ENCODE results near the gene DPYSL5. TPM values are rescaled to one million over a fixed set of nuclear protein-coding genes. Genes with fewer than 3 reads are reported as not detected.

The DPYSL5 gene
- total RNA-seq, 1 donor from 2014 or later, result 201 TPM

GRCh38 chr2:26873286-26873983 lies 25.5 kb downstream of the DPYSL5 start:
- no peaks in the 10 kb centered on the region for H3K27me3 Mint-ChIP-seq (ENCODE audit: low read depth)
- H3K36me3 Mint-ChIP-seq (ENCODE audit: low read depth), result peaks cover 3% of the 10 kb centered on the region

DNA sequence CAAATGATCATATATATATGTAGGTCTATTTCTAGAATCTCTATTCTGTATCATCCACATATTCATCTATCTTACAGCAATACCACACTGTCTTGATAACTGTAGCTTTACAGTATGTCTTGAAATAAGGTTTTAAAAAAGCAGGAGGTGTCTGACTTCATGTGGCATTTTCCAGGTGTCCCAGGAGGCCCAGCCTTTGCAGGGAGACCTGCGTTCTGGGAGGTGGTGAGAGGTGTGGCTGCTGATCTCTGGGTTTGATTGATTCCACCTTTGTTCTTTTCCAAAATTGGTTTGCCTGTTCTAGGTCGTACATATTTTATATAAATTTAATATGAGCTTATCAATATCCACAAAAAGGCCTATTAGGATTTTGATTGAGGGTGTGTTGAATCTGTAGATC lies 26.6 kb downstream of the DPYSL5 start:
- H3K27ac Mint-ChIP-seq (ENCODE audit: unreplicated experiment), result no peak overlapping the region
- peaks cover 4% of the 10 kb centered on the region for H3K4me1 Mint-ChIP-seq
- no peak for DNase-seq (ENCODE audit: low read depth, low spot score)
- H3K36me3 Mint-ChIP-seq (ENCODE audit: low read depth), result peaks cover 6% of the 10 kb centered on the region
- H3K9me3 Mint-ChIP-seq, result no peaks in the 10 kb centered on the region
- TF ChIP-seq, protein P1, sequence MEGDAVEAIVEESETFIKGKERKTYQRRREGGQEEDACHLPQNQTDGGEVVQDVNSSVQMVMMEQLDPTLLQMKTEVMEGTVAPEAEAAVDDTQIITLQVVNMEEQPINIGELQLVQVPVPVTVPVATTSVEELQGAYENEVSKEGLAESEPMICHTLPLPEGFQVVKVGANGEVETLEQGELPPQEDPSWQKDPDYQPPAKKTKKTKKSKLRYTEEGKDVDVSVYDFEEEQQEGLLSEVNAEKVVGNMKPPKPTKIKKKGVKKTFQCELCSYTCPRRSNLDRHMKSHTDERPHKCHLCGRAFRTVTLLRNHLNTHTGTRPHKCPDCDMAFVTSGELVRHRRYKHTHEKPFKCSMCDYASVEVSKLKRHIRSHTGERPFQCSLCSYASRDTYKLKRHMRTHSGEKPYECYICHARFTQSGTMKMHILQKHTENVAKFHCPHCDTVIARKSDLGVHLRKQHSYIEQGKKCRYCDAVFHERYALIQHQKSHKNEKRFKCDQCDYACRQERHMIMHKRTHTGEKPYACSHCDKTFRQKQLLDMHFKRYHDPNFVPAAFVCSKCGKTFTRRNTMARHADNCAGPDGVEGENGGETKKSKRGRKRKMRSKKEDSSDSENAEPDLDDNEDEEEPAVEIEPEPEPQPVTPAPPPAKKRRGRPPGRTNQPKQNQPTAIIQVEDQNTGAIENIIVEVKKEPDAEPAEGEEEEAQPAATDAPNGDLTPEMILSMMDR (conservative IDR thresholded peaks at IDR 0.05), result no peak
- H3K27me3 Mint-ChIP-seq (ENCODE audit: low read depth), result no peaks in the 10 kb centered on the region
- no peak overlapping the region for H3K4me3 Mint-ChIP-seq

More at GRCh38 chr2:26873286-26873983, 25.5 kb downstream of the DPYSL5 start:
- Mint-ChIP-seq H3K27ac (ENCODE audit: unreplicated experiment) (no peak overlapping the region), H3K9me3 (no peaks in the 10 kb centered on the region), H3K4me1 (peaks cover 4% of the 10 kb centered on the region), H3K4me3 (no peak overlapping the region)
- no peak for DNase-seq (ENCODE audit: low read depth, low spot score)
- TF ChIP-seq, protein P1 (conservative IDR thresholded peaks at IDR 0.05), result no peak

GRCh38 chr2:26875065-26875634 lies 27.2 kb downstream of the DPYSL5 start:
- Mint-ChIP-seq H3K4me3 (no peak overlapping the region), H3K27ac (ENCODE audit: unreplicated experiment) (no peak overlapping the region), H3K9me3 (no peaks in the 10 kb centered on the region), H3K36me3 (ENCODE audit: low read depth) (peaks cover 6% of the 10 kb centered on the region), H3K4me1 (peaks cover 4% of the 10 kb centered on the region), H3K27me3 (ENCODE audit: low read depth) (no peaks in the 10 kb centered on the region)
- TF ChIP-seq, protein P1 (conservative IDR thresholded peaks at IDR 0.05), result no peak
- DNase-seq (ENCODE audit: low read depth, low spot score), result no peak

DNA sequence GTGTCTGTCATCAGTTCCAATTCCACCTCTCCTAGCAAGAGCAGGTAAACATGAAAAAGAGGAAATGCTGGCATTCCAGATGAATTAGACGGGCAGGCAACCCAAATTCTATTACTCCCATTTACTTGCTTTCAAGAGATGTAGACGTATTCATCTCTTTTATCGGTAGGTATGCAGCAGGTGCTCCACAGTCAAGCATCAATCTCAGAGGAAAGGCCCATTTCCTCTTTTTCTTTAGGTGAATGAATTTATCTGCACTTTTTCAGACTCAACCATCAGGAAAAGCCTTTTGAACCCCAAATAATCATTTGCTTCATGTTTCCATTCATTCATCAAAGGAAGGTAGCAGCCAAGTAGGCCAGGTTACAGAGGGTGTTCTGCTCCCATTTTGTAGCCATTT lies 27.9 kb downstream of the DPYSL5 start:
- H3K4me1 Mint-ChIP-seq, result peaks cover 4% of the 10 kb centered on the region
- no peak for DNase-seq (ENCODE audit: low read depth, low spot score)
- H3K36me3 Mint-ChIP-seq (ENCODE audit: low read depth), result peaks cover 10% of the 10 kb centered on the region
- TF ChIP-seq, protein P1 (conservative IDR thresholded peaks at IDR 0.05), result no peak
- H3K27me3 Mint-ChIP-seq (ENCODE audit: low read depth), result no peaks in the 10 kb centered on the region
- no peaks in the 10 kb centered on the region for H3K9me3 Mint-ChIP-seq
- no peak overlapping the region for H3K27ac Mint-ChIP-seq (ENCODE audit: unreplicated experiment)
- H3K4me3 Mint-ChIP-seq, result no peak overlapping the region

DNA sequence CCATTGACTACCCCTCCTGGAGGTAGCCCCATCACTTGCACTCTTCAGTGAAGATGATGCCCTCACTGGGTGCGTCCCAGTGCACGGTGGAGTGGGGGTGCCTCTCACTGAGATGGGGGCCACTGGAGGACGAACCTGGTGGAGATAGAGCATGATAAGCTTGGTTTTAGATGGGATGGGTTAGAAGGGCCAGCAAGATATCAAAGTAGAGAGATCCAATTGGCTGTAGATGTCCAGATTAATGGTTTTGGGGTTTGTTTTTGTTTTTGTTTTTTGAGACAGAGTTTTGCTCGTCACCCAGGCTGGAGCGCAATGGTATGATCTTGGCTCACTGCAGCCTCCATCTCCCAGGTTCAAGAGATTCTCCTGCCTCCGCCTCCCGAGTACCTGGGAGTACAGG lies 28.3 kb downstream of the DPYSL5 start:
- H3K27ac Mint-ChIP-seq (ENCODE audit: unreplicated experiment), result no peak overlapping the region
- H3K9me3 Mint-ChIP-seq, result no peaks in the 10 kb centered on the region
- TF ChIP-seq, protein P1 (conservative IDR thresholded peaks at IDR 0.05), result no peak
- peaks cover 4% of the 10 kb centered on the region for H3K4me1 Mint-ChIP-seq
- no peak for DNase-seq (ENCODE audit: low read depth, low spot score)
- H3K4me3 Mint-ChIP-seq, result no peak overlapping the region
- H3K27me3 Mint-ChIP-seq (ENCODE audit: low read depth), result no peaks in the 10 kb centered on the region
- peaks cover 10% of the 10 kb centered on the region for H3K36me3 Mint-ChIP-seq (ENCODE audit: low read depth)
